Adipocyte (in vitro differentiated cells): Measurements from ENCODE around the gene MLLT3.

Experiments used
- DNase-seq: peaks from one replicate; pipeline ENCODE4 v3.0.0-alpha.2; 2015; ENCODE audit warnings: low read depth
- H3K27me3 ChIP-seq: replicated peaks from 2 replicates; pipeline ENCODE4 v1.7.0; 2013; ENCODE audit warnings: mild to moderate bottlenecking, low read length, moderate library complexity; ENCODE audit not compliant: control insufficient read depth, insufficient read depth
- H3K36me3 ChIP-seq: 2 replicates; pipeline ENCODE4 v1.7.0; 2013; ENCODE audit warnings: low read length, mild to moderate bottlenecking, moderate library complexity; ENCODE audit not compliant: control insufficient read depth, insufficient read depth, severe bottlenecking
- H3K4me1 ChIP-seq: 2 replicates; pipeline ENCODE4 v1.7.0; 2013; ENCODE audit warnings: mild to moderate bottlenecking, low read length, moderate library complexity; ENCODE audit not compliant: control insufficient read depth, insufficient read depth
- H3K4me3 ChIP-seq: 2 replicates; pipeline ENCODE4 v1.7.0; 2013; ENCODE audit warnings: mild to moderate bottlenecking, low read length, moderate library complexity
- H3K9ac ChIP-seq: 2 replicates; pipeline ENCODE4 v1.7.0; 2013; ENCODE audit warnings: mild to moderate bottlenecking, low read length, moderate library complexity
- H3K9me3 ChIP-seq: 2 replicates; pipeline ENCODE4 v1.7.0; 2013; ENCODE audit warnings: mild to moderate bottlenecking, low read length, moderate library complexity; ENCODE audit not compliant: control insufficient read depth

MLLT3 gene

GRCh38 chr9:20509466-20509865, 112.8 kb downstream of the MLLT3 start:
- no peak for DNase-seq
- Histone ChIP-seq H3K27me3 (no peaks in the 10 kb centered on the region), H3K9ac (no peak overlapping the region), H3K9me3 (no peaks in the 10 kb centered on the region), H3K4me3 (no peak overlapping the region), H3K36me3 (no peaks in the 10 kb centered on the region), H3K4me1 (peaks cover 37% of the 10 kb centered on the region)

- Histone ChIP-seq H3K4me1 (peaks cover 37% of the 10 kb centered on the region), H3K36me3 (no peaks in the 10 kb centered on the region), H3K27me3 (no peaks in the 10 kb centered on the region), H3K9ac (no peak overlapping the region), H3K9me3 (no peaks in the 10 kb centered on the region), H3K4me3 (peak overlapping the region; percentile 1)
- DNase-seq: no peak
Observed at GRCh38 chr9:20508242-20508641, 114.1 kb downstream of the MLLT3 start.

- DNase-seq: no peak
- Histone ChIP-seq H3K9ac (no peak overlapping the region), H3K4me1 (peaks cover 33% of the 10 kb centered on the region), H3K36me3 (no peaks in the 10 kb centered on the region), H3K4me3 (no peak overlapping the region), H3K27me3 (no peaks in the 10 kb centered on the region), H3K9me3 (no peaks in the 10 kb centered on the region)
Observed at GRCh38 chr9:20507431-20507830, 114.9 kb downstream of the MLLT3 start.

GRCh38 chr9:20506099-20506900, 116.0 kb downstream of the MLLT3 start:
- no peak overlapping the region for H3K9ac ChIP-seq
- no peak for DNase-seq

GRCh38 chr9:20505574-20505973, 116.7 kb downstream of the MLLT3 start:
- Histone ChIP-seq H3K27me3 (no peaks in the 10 kb centered on the region), H3K9me3 (no peaks in the 10 kb centered on the region)

More at GRCh38 chr9:20506099-20506900, 116.0 kb downstream of the MLLT3 start:
- Histone ChIP-seq H3K4me3 (no peak overlapping the region), H3K27me3 (no peaks in the 10 kb centered on the region), H3K4me1 (peaks cover 22% of the 10 kb centered on the region), H3K9me3 (no peaks in the 10 kb centered on the region), H3K36me3 (no peaks in the 10 kb centered on the region)

GRCh38 chr9:20504930-20505329, 117.4 kb downstream of the MLLT3 start:
- no peak overlapping the region for H3K4me3 ChIP-seq
- DNase-seq: no peak
- no peaks in the 10 kb centered on the region for H3K27me3 ChIP-seq
- no peak overlapping the region for H3K9ac ChIP-seq
- peaks cover 20% of the 10 kb centered on the region for H3K4me1 ChIP-seq
- H3K9me3 ChIP-seq: no peaks in the 10 kb centered on the region
- no peaks in the 10 kb centered on the region for H3K36me3 ChIP-seq

More at GRCh38 chr9:20505574-20505973, 116.7 kb downstream of the MLLT3 start:
- no peaks in the 10 kb centered on the region for H3K36me3 ChIP-seq
- no peak overlapping the region for H3K4me3 ChIP-seq
- H3K4me1 ChIP-seq: peaks cover 20% of the 10 kb centered on the region
- DNase-seq: no peak
- no peak overlapping the region for H3K9ac ChIP-seq

- no peaks in the 10 kb centered on the region for H3K9me3 ChIP-seq
- no peak overlapping the region for H3K9ac ChIP-seq
- H3K27me3 ChIP-seq: no peaks in the 10 kb centered on the region
- H3K36me3 ChIP-seq: no peaks in the 10 kb centered on the region
- H3K4me3 ChIP-seq: no peak overlapping the region
- no peak for DNase-seq
- H3K4me1 ChIP-seq: peaks cover 7% of the 10 kb centered on the region
Observed at GRCh38 chr9:20500101-20500500, 122.2 kb downstream of the MLLT3 start.

GRCh38 chr9:20499013-20499412, 123.3 kb downstream of the MLLT3 start:
- DNase-seq: no peak
- H3K36me3 ChIP-seq: no peaks in the 10 kb centered on the region
- H3K4me1 ChIP-seq: peaks cover 7% of the 10 kb centered on the region
- H3K27me3 ChIP-seq: no peaks in the 10 kb centered on the region
- no peaks in the 10 kb centered on the region for H3K9me3 ChIP-seq
- H3K4me3 ChIP-seq: no peak overlapping the region
- H3K9ac ChIP-seq: no peak overlapping the region

GRCh38 chr9:20496328-20496727, 126.0 kb downstream of the MLLT3 start:
- H3K36me3 ChIP-seq: no peaks in the 10 kb centered on the region
- H3K4me3 ChIP-seq: no peak overlapping the region
- H3K4me1 ChIP-seq: peaks cover 7% of the 10 kb centered on the region
- H3K9ac ChIP-seq: no peak overlapping the region
- no peaks in the 10 kb centered on the region for H3K27me3 ChIP-seq
- no peak for DNase-seq
- H3K9me3 ChIP-seq: no peaks in the 10 kb centered on the region

- DNase-seq: no peak
- H3K4me1 ChIP-seq: peaks cover 7% of the 10 kb centered on the region
- no peaks in the 10 kb centered on the region for H3K27me3 ChIP-seq
- no peaks in the 10 kb centered on the region for H3K9me3 ChIP-seq
- no peaks in the 10 kb centered on the region for H3K36me3 ChIP-seq
- H3K4me3 ChIP-seq: no peak overlapping the region
- H3K9ac ChIP-seq: no peak overlapping the region
Observed at GRCh38 chr9:20495098-20495497, 127.2 kb downstream of the MLLT3 start.

GRCh38 chr9:20494035-20494434, 128.3 kb downstream of the MLLT3 start:
- no peaks in the 10 kb centered on the region for H3K9me3 ChIP-seq
- no peak overlapping the region for H3K4me3 ChIP-seq
- no peaks in the 10 kb centered on the region for H3K36me3 ChIP-seq
- H3K4me1 ChIP-seq: no peaks in the 10 kb centered on the region
- H3K27me3 ChIP-seq: no peaks in the 10 kb centered on the region
- DNase-seq: no peak
- H3K9ac ChIP-seq: no peak overlapping the region

GRCh38 chr9:20492772-20493171, 129.5 kb downstream of the MLLT3 start:
- no peak overlapping the region for H3K9ac ChIP-seq
- no peak for DNase-seq
- no peaks in the 10 kb centered on the region for H3K9me3 ChIP-seq
- no peak overlapping the region for H3K4me3 ChIP-seq
- H3K27me3 ChIP-seq: no peaks in the 10 kb centered on the region
- no peaks in the 10 kb centered on the region for H3K4me1 ChIP-seq
- H3K36me3 ChIP-seq: no peaks in the 10 kb centered on the region
